OCI-LY3 (cell line): Measurements from ENCODE around the gene MFSD12.

ENCODE experiments used
- H2AFZ ChIP-seq: fragments of 200-600, 300-600 bp; shearing (Covaris generic); 2 replicates; pipeline ENCODE4 v1.6.0; 2014; ENCODE audit warnings: antibody characterized with exemption, low read depth, low read length
- H3K27ac ChIP-seq: fragments of 200-600, 300-600 bp; sonication (generic); 2 replicates; pipeline ENCODE4 v1.5.1; 2014; ENCODE audit warnings: mild to moderate bottlenecking, low read length, moderate library complexity, mixed read lengths
- H3K27me3 ChIP-seq: fragments of 200-600, 300-600 bp; sonication (generic); 2 replicates; pipeline ENCODE4 v1.6.1; 2014; ENCODE audit warnings: low read depth, low read length, mixed read lengths
- H3K36me3 ChIP-seq: fragments of 200-600, 300-600 bp; sonication (generic); replicated peaks from 2 replicates; pipeline ENCODE3; 2014; ENCODE audit warnings: low read depth, low read length, mixed read lengths
- H3K4me1 ChIP-seq: fragments of 300-600, 200-600 bp; sonication (generic); 2 replicates; pipeline ENCODE4 v1.6.1; 2014; ENCODE audit warnings: low read length, mixed read lengths
- H3K4me2 ChIP-seq: fragments of 200-600, 300-600 bp; sonication (generic); 2 replicates; pipeline ENCODE4 v1.6.1; 2014; ENCODE audit warnings: low read length, mixed read lengths
- H3K4me3 ChIP-seq: fragments of 300-600, 200-600 bp; sonication (generic); 2 replicates; pipeline ENCODE4 v1.5.1; 2014; ENCODE audit warnings: antibody characterized with exemption, mild to moderate bottlenecking, low read length, moderate library complexity
- H3K79me2 ChIP-seq: fragments of 300-600, 200-600 bp; shearing (Covaris generic); 2 replicates; pipeline ENCODE4 v1.6.1; 2014; ENCODE audit warnings: mild to moderate bottlenecking, low read length, mixed read lengths
- H3K9ac ChIP-seq: fragments of 300-600, 200-600 bp; shearing (Covaris generic); 2 replicates; pipeline ENCODE4 v1.6.0; 2014; ENCODE audit warnings: mild to moderate bottlenecking, low read length, moderate library complexity
- H3K9me3 ChIP-seq: fragments of 200-600, 300-600 bp; shearing (Covaris generic); 2 replicates; pipeline ENCODE4 v1.6.1; 2014; ENCODE audit warnings: low read length, mixed read lengths; ENCODE audit not compliant: insufficient read depth
- H4K20me1 ChIP-seq: fragments of 200-600, 300-600 bp; sonication (generic); 2 replicates; pipeline ENCODE4 v1.6.1; 2016; ENCODE audit warnings: low read length, mixed read lengths; ENCODE audit not compliant: insufficient read depth
- CTCF ChIP-seq: fragments of 200-600, 300-600 bp; sonication (generic); IDR thresholded peaks from 2 replicates; pipeline ENCODE4 v1.5.1; 2014; ENCODE audit warnings: antibody characterized with exemption, low read length, low read depth
- EZH2phosphoT487 ChIP-seq: fragments of 200-600 bp; shearing (Covaris generic); IDR thresholded peaks from 2 replicates; pipeline ENCODE4 v1.6.1; 2018; ENCODE audit warnings: antibody characterized with exemption, mixed run types, low read depth

The MFSD12 gene

GRCh38 chr19:3601021-3601420 is 43.6 kb upstream of the MFSD12 start:
- no peak overlapping the region for H3K27ac ChIP-seq
- TF ChIP-seq EZH2phosphoT487 (no peak), CTCF (no peak)
- no peak overlapping the region for H3K4me2 ChIP-seq
- no peaks in the 10 kb centered on the region for H3K9me3 ChIP-seq
- no peaks in the 10 kb centered on the region for H4K20me1 ChIP-seq
- H2AFZ ChIP-seq, result no peak overlapping the region
- no peaks in the 10 kb centered on the region for H3K27me3 ChIP-seq
- no peaks in the 10 kb centered on the region for H3K36me3 ChIP-seq
- H3K4me3 ChIP-seq, result no peak overlapping the region
- H3K4me1 ChIP-seq, result peaks cover 9% of the 10 kb centered on the region
- H3K79me2 ChIP-seq, result no peaks in the 10 kb centered on the region
- no peak overlapping the region for H3K9ac ChIP-seq

- Histone ChIP-seq H3K36me3 (no peaks in the 10 kb centered on the region), H3K79me2 (no peaks in the 10 kb centered on the region), H3K27ac (no peak overlapping the region)
Observed at GRCh38 chr19:3599776-3600187, 42.4 kb upstream of the MFSD12 start.

GRCh38 chr19:3595521-3596061 is 38.2 kb upstream of the MFSD12 start:
- H3K36me3 ChIP-seq, result no peaks in the 10 kb centered on the region
- H3K9me3 ChIP-seq, result no peaks in the 10 kb centered on the region
- TF ChIP-seq EZH2phosphoT487 (no peak), CTCF (no peak)
- no peak overlapping the region for H2AFZ ChIP-seq
- no peak overlapping the region for H3K4me3 ChIP-seq
- no peak overlapping the region for H3K27ac ChIP-seq
- H3K4me1 ChIP-seq, result no peaks in the 10 kb centered on the region
- H4K20me1 ChIP-seq, result no peaks in the 10 kb centered on the region
- H3K27me3 ChIP-seq, result no peaks in the 10 kb centered on the region
- H3K4me2 ChIP-seq, result no peak overlapping the region
- H3K9ac ChIP-seq, result no peak overlapping the region
- H3K79me2 ChIP-seq, result no peaks in the 10 kb centered on the region

More at GRCh38 chr19:3599776-3600187, 42.4 kb upstream of the MFSD12 start:
- Histone ChIP-seq H3K9ac (no peak overlapping the region), H3K4me1 (peaks cover 2% of the 10 kb centered on the region), H2AFZ (no peak overlapping the region), H3K4me2 (no peak overlapping the region), H3K4me3 (no peak overlapping the region), H4K20me1 (no peaks in the 10 kb centered on the region), H3K27me3 (no peaks in the 10 kb centered on the region), H3K9me3 (no peaks in the 10 kb centered on the region)
- TF ChIP-seq CTCF (0 out of 2 replicates have a peak, but pooled peaks have one; percentile 7), EZH2phosphoT487 (no peak)

- no peak for TF ChIP-seq EZH2phosphoT487
- no peak for TF ChIP-seq CTCF
- H3K79me2 ChIP-seq, result no peaks in the 10 kb centered on the region
- H3K4me1 ChIP-seq, result no peaks in the 10 kb centered on the region
- H3K27ac ChIP-seq, result no peak overlapping the region
- H2AFZ ChIP-seq, result no peak overlapping the region
- H3K9ac ChIP-seq, result no peak overlapping the region
- H3K36me3 ChIP-seq, result no peaks in the 10 kb centered on the region
- H3K9me3 ChIP-seq, result no peaks in the 10 kb centered on the region
- H3K27me3 ChIP-seq, result no peaks in the 10 kb centered on the region
- H3K4me3 ChIP-seq, result no peak overlapping the region
- H4K20me1 ChIP-seq, result no peaks in the 10 kb centered on the region
- no peak overlapping the region for H3K4me2 ChIP-seq
Observed at GRCh38 chr19:3593156-3593555, 35.8 kb upstream of the MFSD12 start.
